ENCODE results near the gene FOXN3. TPM values are rescaled to one million over a fixed set of nuclear protein-coding genes. Genes with fewer than 3 reads are reported as not detected.

Gene FOXN3
- total and polyA plus RNA-seq, 3 experiments from 2014 or later: 73.9 to 136 (median 74.8) TPM

GRCh38 chr14:89325959-89326358, 91.1 kb downstream of the FOXN3 start:
- Mint-ChIP-seq H3K36me3 (peaks cover 0 to 33% (median 14%) of the 10 kb centered on the region in 3 donors), H3K27me3 (peaks cover 0 to 2% of the 10 kb centered on the region in 2 donors), H3K4me1 (peaks cover 63 to 78% (median 70%) of the 10 kb centered on the region in 3 donors), H3K9me3 (no peaks in the 10 kb centered on the region), H3K27ac (peak overlapping the region in 1 of 8 donors; percentile 14), H3K4me3 (peak overlapping the region in 2 of 7 donors; percentile 12 to 39)
- CTCF ChIA-PET: no interaction called here
- no peaks in the 10 kb centered on the region for H3K9me3 ChIP-seq (ENCODE audit: low read length)
- no peaks in the 10 kb centered on the region for H3K27me3 ChIP-seq (ENCODE audit: insufficient read depth, low read length, poor library complexity, severe bottlenecking)
- H3K27ac ChIP-seq (ENCODE audit: low read depth, low read length): no peak overlapping the region
- DNase-seq: no peak
- no peaks in the 10 kb centered on the region for H3K36me3 ChIP-seq (ENCODE audit: insufficient read depth, low read length)
- H3K4me1 ChIP-seq (ENCODE audit: insufficient read depth, low read length): peaks cover 21% of the 10 kb centered on the region
- H3K4me3 ChIP-seq (ENCODE audit: low read length): no peak overlapping the region
- POLR2A ChIA-PET: no interaction called here

- peak overlapping the region in 2 of 7 donors; percentile 9 to 39 for H3K4me3 Mint-ChIP-seq
- Histone ChIP-seq H3K27ac (ENCODE audit: low read depth, low read length) (no peak overlapping the region), H3K4me1 (ENCODE audit: insufficient read depth, low read length) (peaks cover 21% of the 10 kb centered on the region), H3K9me3 (ENCODE audit: low read length) (no peaks in the 10 kb centered on the region), H3K4me3 (ENCODE audit: low read length) (no peak overlapping the region), H3K36me3 (ENCODE audit: insufficient read depth, low read length) (no peaks in the 10 kb centered on the region), H3K27me3 (ENCODE audit: insufficient read depth, low read length, poor library complexity, severe bottlenecking) (no peaks in the 10 kb centered on the region)
- ChIA-PET POLR2A (no interaction called here), CTCF (interaction anchor here (0.5 kb wide), 1 partner anchor 561 kb away, joined by 3 read pairs; no protein-coding TSS in a partner anchor)
- peak overlapping the region in 3 of 8 donors; percentile 15 to 26 (median 16) for H3K27ac Mint-ChIP-seq
- peaks cover 0 to 2% of the 10 kb centered on the region in 2 donors for H3K27me3 Mint-ChIP-seq
- peaks cover 0 to 33% (median 14%) of the 10 kb centered on the region in 3 donors for H3K36me3 Mint-ChIP-seq
- H3K4me1 Mint-ChIP-seq: peaks cover 62 to 78% (median 73%) of the 10 kb centered on the region in 3 donors
- DNase-seq: no peak
- no peaks in the 10 kb centered on the region for H3K9me3 Mint-ChIP-seq
These were observed 91.6 kb downstream of the FOXN3 start for GRCh38 chr14:89325299-89325883.

GRCh38 chr14:89324501-89325298, 92.3 kb downstream of the FOXN3 start:
- Histone ChIP-seq H3K4me1 (ENCODE audit: insufficient read depth, low read length) (peaks cover 21% of the 10 kb centered on the region), H3K9me3 (ENCODE audit: low read length) (no peaks in the 10 kb centered on the region), H3K4me3 (ENCODE audit: low read length) (no peak overlapping the region), H3K36me3 (ENCODE audit: insufficient read depth, low read length) (no peaks in the 10 kb centered on the region), H3K27me3 (ENCODE audit: insufficient read depth, low read length, poor library complexity, severe bottlenecking) (no peaks in the 10 kb centered on the region), H3K27ac (ENCODE audit: low read depth, low read length) (no peak overlapping the region)
- peaks cover 0 to 4% (median 0%) of the 10 kb centered on the region in 5 donors for H3K9me3 Mint-ChIP-seq
- H3K27ac Mint-ChIP-seq: peak overlapping the region in 3 of 8 donors; percentile 38 to 53 (median 52)
- H3K36me3 Mint-ChIP-seq: peaks cover 0 to 32% (median 9%) of the 10 kb centered on the region in 3 donors
- H3K27me3 Mint-ChIP-seq: peaks cover 0 to 2% of the 10 kb centered on the region in 2 donors
- H3K4me3 Mint-ChIP-seq: peak overlapping the region in 3 of 7 donors; percentile 22 to 59 (median 46)
- peaks cover 60 to 78% (median 75%) of the 10 kb centered on the region in 3 donors for H3K4me1 Mint-ChIP-seq
- ChIA-PET POLR2A (no interaction called here), CTCF (no interaction called here)
- DNase-seq: peak in 1 of 5 donors; percentile 11

GRCh38 chr14:89320381-89321000, 96.5 kb downstream of the FOXN3 start:
- ChIA-PET POLR2A (no interaction called here), CTCF (no interaction called here)
- Mint-ChIP-seq H3K9me3 (peaks cover 0 to 10% (median 1%) of the 10 kb centered on the region in 5 donors), H3K36me3 (peaks cover 0 to 38% (median 5%) of the 10 kb centered on the region in 3 donors), H3K27ac (no peak overlapping the region), H3K4me3 (no peak overlapping the region), H3K4me1 (peaks cover 50 to 77% (median 64%) of the 10 kb centered on the region in 3 donors), H3K27me3 (peaks cover 0 to 2% of the 10 kb centered on the region in 2 donors)
- H3K4me3 ChIP-seq (ENCODE audit: low read length): no peak overlapping the region
- no peak overlapping the region for H3K27ac ChIP-seq (ENCODE audit: low read depth, low read length)
- H3K4me1 ChIP-seq (ENCODE audit: insufficient read depth, low read length): peaks cover 12% of the 10 kb centered on the region
- no peaks in the 10 kb centered on the region for H3K27me3 ChIP-seq (ENCODE audit: insufficient read depth, low read length, poor library complexity, severe bottlenecking)
- no peaks in the 10 kb centered on the region for H3K9me3 ChIP-seq (ENCODE audit: low read length)
- H3K36me3 ChIP-seq (ENCODE audit: insufficient read depth, low read length): no peaks in the 10 kb centered on the region
- DNase-seq: no peak

- Mint-ChIP-seq H3K4me1 (peaks cover 48 to 76% (median 64%) of the 10 kb centered on the region in 3 donors), H3K9me3 (peaks cover 0 to 10% (median 1%) of the 10 kb centered on the region in 5 donors), H3K36me3 (peaks cover 2 to 37% (median 9%) of the 10 kb centered on the region in 3 donors), H3K4me3 (no peak overlapping the region), H3K27me3 (peaks cover 0 to 2% of the 10 kb centered on the region in 2 donors), H3K27ac (no peak overlapping the region)
- Histone ChIP-seq H3K4me3 (ENCODE audit: low read length) (no peak overlapping the region), H3K27ac (ENCODE audit: low read depth, low read length) (no peak overlapping the region), H3K4me1 (ENCODE audit: insufficient read depth, low read length) (peaks cover 6% of the 10 kb centered on the region), H3K36me3 (ENCODE audit: insufficient read depth, low read length) (no peaks in the 10 kb centered on the region), H3K27me3 (ENCODE audit: insufficient read depth, low read length, poor library complexity, severe bottlenecking) (no peaks in the 10 kb centered on the region), H3K9me3 (ENCODE audit: low read length) (no peaks in the 10 kb centered on the region)
- ChIA-PET POLR2A (no interaction called here), CTCF (no interaction called here)
- no peak for DNase-seq
These were observed 97.3 kb downstream of the FOXN3 start for GRCh38 chr14:89319687-89320086.

GRCh38 chr14:89317051-89317691, 99.9 kb downstream of the FOXN3 start:
- Histone ChIP-seq H3K4me1 (ENCODE audit: insufficient read depth, low read length) (no peaks in the 10 kb centered on the region), H3K4me3 (ENCODE audit: low read length) (no peak overlapping the region)
- peaks cover 7 to 37% (median 13%) of the 10 kb centered on the region in 3 donors for H3K36me3 Mint-ChIP-seq

GRCh38 chr14:89315493-89316470, 101.3 kb downstream of the FOXN3 start:
- CTCF ChIA-PET: no interaction called here
- no peak overlapping the region for H3K27ac ChIP-seq (ENCODE audit: low read depth, low read length)
- peak overlapping the region in 1 of 7 donors; percentile 23 for H3K4me3 Mint-ChIP-seq

More at GRCh38 chr14:89317051-89317691, 99.9 kb downstream of the FOXN3 start:
- H3K27ac Mint-ChIP-seq: peak overlapping the region in 1 of 8 donors; percentile 83
- no peaks in the 10 kb centered on the region for H3K27me3 ChIP-seq (ENCODE audit: insufficient read depth, low read length, poor library complexity, severe bottlenecking)
- POLR2A ChIA-PET: no interaction called here
- CTCF ChIA-PET: no interaction called here
- H3K4me3 Mint-ChIP-seq: no peak overlapping the region
- H3K4me1 Mint-ChIP-seq: peaks cover 36 to 77% (median 55%) of the 10 kb centered on the region in 3 donors
- H3K27me3 Mint-ChIP-seq: no peaks in the 10 kb centered on the region
- H3K36me3 ChIP-seq (ENCODE audit: insufficient read depth, low read length): no peaks in the 10 kb centered on the region
- H3K9me3 ChIP-seq (ENCODE audit: low read length): no peaks in the 10 kb centered on the region
- no peak overlapping the region for H3K27ac ChIP-seq (ENCODE audit: low read depth, low read length)
- H3K9me3 Mint-ChIP-seq: peaks cover 0 to 10% (median 1%) of the 10 kb centered on the region in 5 donors
- no peak for DNase-seq

More at GRCh38 chr14:89315493-89316470, 101.3 kb downstream of the FOXN3 start:
- peaks cover 7 to 37% (median 13%) of the 10 kb centered on the region in 3 donors for H3K36me3 Mint-ChIP-seq
- H3K4me3 ChIP-seq (ENCODE audit: low read length): no peak overlapping the region
- no peaks in the 10 kb centered on the region for H3K27me3 ChIP-seq (ENCODE audit: insufficient read depth, low read length, poor library complexity, severe bottlenecking)
- H3K27ac Mint-ChIP-seq: peak overlapping the region in 2 of 8 donors; percentile 8 to 90
- no peak for DNase-seq
- H3K36me3 ChIP-seq (ENCODE audit: insufficient read depth, low read length): no peaks in the 10 kb centered on the region
- no peaks in the 10 kb centered on the region for H3K9me3 ChIP-seq (ENCODE audit: low read length)
- peaks cover 33 to 76% (median 47%) of the 10 kb centered on the region in 3 donors for H3K4me1 Mint-ChIP-seq
- no peaks in the 10 kb centered on the region for H3K27me3 Mint-ChIP-seq
- H3K4me1 ChIP-seq (ENCODE audit: insufficient read depth, low read length): no peaks in the 10 kb centered on the region
- POLR2A ChIA-PET: no interaction called here
- H3K9me3 Mint-ChIP-seq: peaks cover 0 to 10% (median 1%) of the 10 kb centered on the region in 5 donors

All from CD8-positive, alpha-beta memory T cell (primary cell).